HG03095 (cell line): Measurements from ENCODE around the gene GPR132.

Experiments used
- ATAC-seq: cut with Tn5 transposase; IDR thresholded peaks from one replicate; pipeline ENCODE4 v1.9.1; 2021; ENCODE audit warnings: moderate library complexity; ENCODE audit not compliant: unreplicated experiment

Gene GPR132

GRCh38 chr14:105023144-105023543 lies 42.1 kb downstream of the GPR132 start:
- no peak for ATAC-seq

GRCh38 chr14:105022276-105022670 lies 43.0 kb downstream of the GPR132 start:
- no peak for ATAC-seq

GRCh38 chr14:105021656-105022275 lies 43.5 kb downstream of the GPR132 start:
- ATAC-seq: no peak

- peak; percentile 72 for ATAC-seq
Measured at GRCh38 chr14:105020815-105021655, 44.2 kb downstream of the GPR132 start, which contains the start of gene CDCA4. Gene CDCA4, minus strand, starts transcription at chr14:105021083. Its CDS starts 9,154 bp downstream, at chr14:105011929.

- ATAC-seq: peak; percentile 17
Measured at GRCh38 chr14:105019861-105020814, 45.1 kb downstream of the GPR132 start.

GRCh38 chr14:105018414-105018813 lies 46.8 kb downstream of the GPR132 start:
- no peak for ATAC-seq

GRCh38 chr14:105015905-105016304 lies 49.3 kb downstream of the GPR132 start:
- no peak for ATAC-seq

GRCh38 chr14:105015242-105015641 lies 50.0 kb downstream of the GPR132 start:
- no peak for ATAC-seq

- no peak for ATAC-seq
Measured at GRCh38 chr14:105014631-105015030, 50.6 kb downstream of the GPR132 start.

GRCh38 chr14:105014032-105014431 lies 51.2 kb downstream of the GPR132 start:
- ATAC-seq: no peak

GRCh38 chr14:105013150-105013785 lies 52.0 kb downstream of the GPR132 start:
- no peak for ATAC-seq

GRCh38 chr14:105012171-105012985 lies 52.9 kb downstream of the GPR132 start:
- no peak for ATAC-seq

- ATAC-seq: no peak
Measured at GRCh38 chr14:105011312-105011990, 53.8 kb downstream of the GPR132 start.

GRCh38 chr14:105010891-105011291 lies 54.3 kb downstream of the GPR132 start:
- ATAC-seq: no peak

GRCh38 chr14:105010106-105010505 lies 55.1 kb downstream of the GPR132 start:
- ATAC-seq: no peak

GRCh38 chr14:105007593-105008264 lies 57.5 kb downstream of the GPR132 start:
- ATAC-seq: no peak

GRCh38 chr14:105006831-105007592 lies 58.2 kb downstream of the GPR132 start:
- no peak for ATAC-seq
